WI38 (cell line): ENCODE data around the gene PTPA.

Experiments
- H3K4me3 ChIP-seq: 2 replicates; pipeline ENCODE4 v1.5.1; 2011; ENCODE audit warnings: low read depth, mild to moderate bottlenecking, control low read depth, low read length
- CTCF ChIP-seq: IDR thresholded peaks from 2 replicates; pipeline ENCODE4 v1.5.1; 2012; ENCODE audit warnings: low read depth, mild to moderate bottlenecking, control low read depth, low read length

PTPA gene

GRCh38 chr9:129177443-129177790 lies 66.2 kb downstream of the PTPA start:
- no peak for TF ChIP-seq CTCF
- peak overlapping the region; percentile 84 for H3K4me3 ChIP-seq

- H3K4me3 ChIP-seq: peak within 1 kb of the TSS; percentile 90
- no peak for TF ChIP-seq CTCF
Observed at GRCh38 chr9:129177791-129178567, 66.8 kb downstream of the PTPA start, which contains the start of gene IER5L. IER5L (minus strand) TSS chr9:129178261; CDS start chr9:129178052, 209 bp downstream.

GRCh38 chr9:129178568-129179382 lies 67.6 kb downstream of the PTPA start:
- no peak for TF ChIP-seq CTCF
- H3K4me3 ChIP-seq: peak overlapping the region; percentile 40

GRCh38 chr9:129181246-129181645 lies 70.0 kb downstream of the PTPA start:
- no peak for TF ChIP-seq CTCF
- H3K4me3 ChIP-seq: no peak overlapping the region

GRCh38 chr9:129182122-129182521 lies 70.9 kb downstream of the PTPA start:
- TF ChIP-seq CTCF: no peak
- H3K4me3 ChIP-seq: no peak overlapping the region

GRCh38 chr9:129182625-129183494 lies 71.6 kb downstream of the PTPA start:
- TF ChIP-seq CTCF: peak; percentile 37
- H3K4me3 ChIP-seq: no peak overlapping the region
